HL-60/S4 (cell line): ENCODE measurements around the gene MARCHF6.

Experiments used
- in situ Hi-C: fragments of 300-500 bp; cut with MboI; formaldehyde crosslinking; loops from 2 replicates; pipeline ENCODE4 v1.14.3; 2022; ENCODE audit warnings: low sequenced_read_pairs

The MARCHF6 gene

GRCh38 chr5:10321882-10322281, 31.6 kb upstream of the MARCHF6 start:
- in situ Hi-C loops = no loop called here

GRCh38 chr5:10323588-10324488, 29.7 kb upstream of the MARCHF6 start:
- in situ Hi-C loops = no loop called here

GRCh38 chr5:10324518-10325370, 28.8 kb upstream of the MARCHF6 start:
- in situ Hi-C loops = no loop called here

GRCh38 chr5:10328323-10328722, 25.2 kb upstream of the MARCHF6 start:
- in situ Hi-C loops = no loop called here

GRCh38 chr5:10329446-10329819, 24.1 kb upstream of the MARCHF6 start:
- in situ Hi-C loops = no loop called here

GRCh38 chr5:10329820-10330481, 23.5 kb upstream of the MARCHF6 start:
- in situ Hi-C loops = no loop called here

GRCh38 chr5:10330511-10331230, 22.8 kb upstream of the MARCHF6 start:
- in situ Hi-C loops = no loop called here

- in situ Hi-C loops = no loop called here
Observed at GRCh38 chr5:10331341-10331796, 22.1 kb upstream of the MARCHF6 start.

GRCh38 chr5:10332301-10332700, 21.2 kb upstream of the MARCHF6 start:
- in situ Hi-C loops = no loop called here

GRCh38 chr5:10333154-10334006, 20.1 kb upstream of the MARCHF6 start:
- in situ Hi-C loops = no loop called here

- in situ Hi-C loops = no loop called here
Observed at GRCh38 chr5:10334831-10335230, 18.7 kb upstream of the MARCHF6 start.

- in situ Hi-C loops = no loop called here
Observed at GRCh38 chr5:10335711-10336470, 17.6 kb upstream of the MARCHF6 start.

- in situ Hi-C loops = no loop called here
Observed at GRCh38 chr5:10337107-10337506, 16.4 kb upstream of the MARCHF6 start.

GRCh38 chr5:10337986-10338385, 15.5 kb upstream of the MARCHF6 start:
- in situ Hi-C loops = no loop called here

- in situ Hi-C loops = no loop called here
Observed at GRCh38 chr5:10338686-10339057, 14.8 kb upstream of the MARCHF6 start.

GRCh38 chr5:10339058-10339811, 14.3 kb upstream of the MARCHF6 start:
- in situ Hi-C loops = no loop called here

- in situ Hi-C loops = no loop called here
Observed at GRCh38 chr5:10339958-10340357, 13.5 kb upstream of the MARCHF6 start.

GRCh38 chr5:10343486-10343885, 10.0 kb upstream of the MARCHF6 start:
- in situ Hi-C loops = no loop called here
